ENCODE data around the gene TMEM161A. TPM values are rescaled to one million over a fixed set of nuclear protein-coding genes. Genes with fewer than 3 reads are reported as not detected.

The TMEM161A gene
- total and polyA plus RNA-seq, 10 donors: 15.1 to 31.7 (median 18.5) TPM

DNA sequence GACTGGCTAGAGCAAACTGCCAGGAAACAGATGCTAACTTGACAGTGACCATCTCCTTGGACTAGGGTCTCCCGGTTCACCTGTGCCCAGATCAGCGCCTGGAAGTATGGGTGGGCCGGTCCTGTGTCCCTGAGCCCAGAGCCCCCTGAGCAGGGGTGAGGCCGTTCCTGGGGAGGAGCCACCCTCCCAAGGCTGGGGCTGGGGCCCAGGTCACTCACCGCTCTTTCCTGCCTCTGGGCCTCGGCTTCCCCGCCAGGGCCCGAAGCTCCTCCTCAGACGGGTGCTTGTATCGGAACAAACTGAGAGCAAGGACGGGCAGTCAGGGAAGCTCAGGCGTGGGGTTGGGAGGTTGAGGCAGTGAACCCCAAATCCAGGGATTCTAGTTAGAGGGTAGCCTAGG, 5.4 kb downstream of the TMEM161A start:
- no peak for TF ChIP-seq POLR2AphosphoS5 (IDR thresholded peaks at IDR 0.05)
- TF ChIP-seq POLR2A (IDR thresholded peaks at IDR 0.05): no peak
- TF ChIP-seq, protein P1, sequence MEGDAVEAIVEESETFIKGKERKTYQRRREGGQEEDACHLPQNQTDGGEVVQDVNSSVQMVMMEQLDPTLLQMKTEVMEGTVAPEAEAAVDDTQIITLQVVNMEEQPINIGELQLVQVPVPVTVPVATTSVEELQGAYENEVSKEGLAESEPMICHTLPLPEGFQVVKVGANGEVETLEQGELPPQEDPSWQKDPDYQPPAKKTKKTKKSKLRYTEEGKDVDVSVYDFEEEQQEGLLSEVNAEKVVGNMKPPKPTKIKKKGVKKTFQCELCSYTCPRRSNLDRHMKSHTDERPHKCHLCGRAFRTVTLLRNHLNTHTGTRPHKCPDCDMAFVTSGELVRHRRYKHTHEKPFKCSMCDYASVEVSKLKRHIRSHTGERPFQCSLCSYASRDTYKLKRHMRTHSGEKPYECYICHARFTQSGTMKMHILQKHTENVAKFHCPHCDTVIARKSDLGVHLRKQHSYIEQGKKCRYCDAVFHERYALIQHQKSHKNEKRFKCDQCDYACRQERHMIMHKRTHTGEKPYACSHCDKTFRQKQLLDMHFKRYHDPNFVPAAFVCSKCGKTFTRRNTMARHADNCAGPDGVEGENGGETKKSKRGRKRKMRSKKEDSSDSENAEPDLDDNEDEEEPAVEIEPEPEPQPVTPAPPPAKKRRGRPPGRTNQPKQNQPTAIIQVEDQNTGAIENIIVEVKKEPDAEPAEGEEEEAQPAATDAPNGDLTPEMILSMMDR (IDR thresholded peaks at IDR 0.05 in 8 of 11, conservative IDR thresholded peaks at IDR 0.05 in 3 of 11): no peak
- 94 to 97% (median 97%) methylated on average over 12 of the region's 12 CpGs for WGBS, 5 donors
- peaks cover 0 to 18% (median 13%) of the 10 kb centered on the region in 8 donors for H3K9me3 ChIP-seq
- H3K4me1 ChIP-seq: peaks cover 0 to 22% (median 11%) of the 10 kb centered on the region in 6 donors
- H3K27ac ChIP-seq: no peak overlapping the region
- no peak for DNase-seq
- intact Hi-C loops (cut with DNase I; ENCODE audit: low total_unique reads): no loop called here
- no peak overlapping the region for H3K4me3 ChIP-seq
- peaks cover 0 to 15% (median 4%) of the 10 kb centered on the region in 6 donors for H3K36me3 ChIP-seq
- no peaks in the 10 kb centered on the region for H3K27me3 ChIP-seq (replicated peaks in 1 of 7)

DNA sequence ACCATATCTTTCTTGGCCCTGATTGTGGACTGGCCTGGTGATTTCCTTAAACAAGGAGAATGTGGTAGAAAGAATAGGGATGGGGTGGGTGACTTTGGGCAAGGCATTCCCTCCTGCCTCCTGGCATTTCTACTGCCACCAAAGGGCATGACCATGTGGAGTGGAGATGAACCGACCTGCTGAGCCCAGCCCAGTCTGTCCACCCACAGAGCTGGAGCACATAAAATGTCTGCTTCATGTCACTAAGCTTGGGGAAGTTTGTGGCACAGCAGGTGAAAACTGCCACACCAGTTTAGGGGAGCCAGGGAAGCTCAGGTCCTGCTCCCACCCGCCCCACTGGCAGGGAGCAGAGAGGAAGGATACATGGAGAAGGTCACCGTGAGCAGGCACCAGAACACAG, 6.3 kb downstream of the TMEM161A start:
- DNase-seq: no peak
- Histone ChIP-seq H3K4me1 (peaks cover 0 to 13% (median 1%) of the 10 kb centered on the region in 6 donors), H3K36me3 (peaks cover 0 to 15% (median 4%) of the 10 kb centered on the region in 6 donors), H3K27me3 (replicated peaks in 1 of 7) (no peaks in the 10 kb centered on the region), H3K9me3 (peaks cover 0 to 18% (median 13%) of the 10 kb centered on the region in 8 donors), H3K4me3 (no peak overlapping the region), H3K27ac (no peak overlapping the region)
- WGBS, 5 donors: 75 to 100% (median 92%) methylated on average over 2 to 3 of the region's 3 CpGs
- intact Hi-C loops (cut with DNase I; ENCODE audit: low total_unique reads): no loop called here
- TF ChIP-seq, protein P1 (IDR thresholded peaks at IDR 0.05 in 8 of 11, conservative IDR thresholded peaks at IDR 0.05 in 3 of 11): no peak
- TF ChIP-seq POLR2AphosphoS5 (IDR thresholded peaks at IDR 0.05) (no peak), POLR2A (IDR thresholded peaks at IDR 0.05) (no peak)

DNA sequence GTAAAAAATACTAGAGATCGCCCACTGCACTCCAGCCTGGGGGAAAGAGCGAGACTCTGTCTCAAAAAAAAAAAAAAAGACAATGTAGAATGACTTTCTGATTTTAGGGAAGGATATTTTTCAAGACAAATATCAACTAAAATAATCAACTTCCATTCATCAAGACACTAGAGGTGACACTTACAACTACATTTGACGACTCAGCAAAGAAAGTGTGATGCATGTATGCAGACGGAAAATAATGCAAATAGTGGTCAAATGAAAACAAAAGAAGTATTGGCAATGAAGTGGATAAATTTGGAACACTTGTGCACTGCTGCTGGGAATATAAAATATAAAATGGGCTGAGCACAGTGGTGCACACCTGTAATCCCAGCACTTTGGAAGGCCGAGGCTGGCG, 12.2 kb downstream of the TMEM161A start:
- Histone ChIP-seq H3K27ac (no peak overlapping the region), H3K4me1 (no peaks in the 10 kb centered on the region), H3K36me3 (peaks cover 0 to 28% (median 13%) of the 10 kb centered on the region in 6 donors), H3K27me3 (replicated peaks in 1 of 7) (no peaks in the 10 kb centered on the region), H3K4me3 (no peak overlapping the region), H3K9me3 (peaks cover 0 to 15% (median 11%) of the 10 kb centered on the region in 8 donors)
- intact Hi-C loops (cut with DNase I; ENCODE audit: low total_unique reads): no loop called here
- no peak for TF ChIP-seq POLR2A (IDR thresholded peaks at IDR 0.05)
- TF ChIP-seq, protein P1 (IDR thresholded peaks at IDR 0.05 in 8 of 11, conservative IDR thresholded peaks at IDR 0.05 in 3 of 11): no peak
- no peak for TF ChIP-seq POLR2AphosphoS5 (IDR thresholded peaks at IDR 0.05)
- WGBS, 5 donors: 90 to 99% (median 95%) methylated on average over 6 of the region's 6 CpGs
- DNase-seq: no peak

DNA sequence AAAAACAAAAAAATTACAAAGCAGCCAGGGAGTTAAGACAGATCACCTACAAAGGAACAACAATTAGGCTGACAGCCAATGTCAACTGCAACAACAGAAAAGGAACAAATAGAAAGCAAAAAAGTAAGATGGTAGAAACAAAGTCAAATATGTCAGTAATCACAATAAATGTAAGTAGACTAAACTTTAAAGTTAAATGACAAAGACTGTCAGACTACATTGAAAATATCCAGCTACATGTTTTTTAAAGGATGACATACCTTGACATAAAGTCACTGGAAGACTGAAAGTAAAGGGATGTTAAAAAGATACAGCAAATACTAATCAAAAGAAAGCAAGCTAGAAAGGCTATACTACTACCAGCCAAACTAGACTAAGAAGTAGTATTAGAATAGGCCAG, 14.9 kb downstream of the TMEM161A start:
- Histone ChIP-seq H3K27me3 (replicated peaks in 1 of 7) (no peaks in the 10 kb centered on the region), H3K27ac (no peak overlapping the region), H3K4me1 (no peaks in the 10 kb centered on the region), H3K36me3 (peaks cover 0 to 51% (median 19%) of the 10 kb centered on the region in 6 donors), H3K9me3 (peaks cover 0 to 15% (median 11%) of the 10 kb centered on the region in 8 donors), H3K4me3 (no peak overlapping the region)
- DNase-seq: no peak
- TF ChIP-seq, protein P1 (IDR thresholded peaks at IDR 0.05 in 8 of 11, conservative IDR thresholded peaks at IDR 0.05 in 3 of 11): no peak
- TF ChIP-seq POLR2AphosphoS5 (IDR thresholded peaks at IDR 0.05) (no peak), POLR2A (IDR thresholded peaks at IDR 0.05) (no peak)
- intact Hi-C loops (cut with DNase I; ENCODE audit: low total_unique reads): no loop called here
